ENCODE data around the gene PSG7.
"Not testable (repeated sequence)": the region's sequence is repeated elsewhere in the genome, so short reads cannot be mapped to it uniquely, and the experiment has no call there.

PSG7 gene

DNA sequence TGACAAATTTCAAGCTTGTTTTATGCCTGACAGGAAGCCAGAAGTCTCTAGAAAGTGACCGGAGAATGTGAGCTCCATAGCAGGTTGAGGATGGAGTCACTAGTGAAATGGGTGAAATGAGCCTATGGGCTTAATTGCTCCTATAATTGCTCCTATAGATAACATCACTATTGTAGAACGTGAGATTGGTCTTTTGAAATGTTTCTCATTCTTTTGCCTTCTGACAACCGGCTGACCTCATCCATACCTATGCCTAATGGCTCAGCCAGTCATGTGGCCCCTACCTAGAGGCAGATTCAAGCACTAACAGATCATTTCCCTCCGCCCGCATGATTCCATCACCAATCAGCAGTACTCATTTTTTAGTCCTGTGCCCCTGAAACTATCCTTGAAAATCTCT lies 23.5 kb downstream of the PSG7 start:
- not testable (repeated sequence) for DNase-seq (ENCODE audit: low spot score)

GRCh38 chr19:42912941-42913340 lies 24.1 kb downstream of the PSG7 start:
- DNase-seq (ENCODE audit: low spot score), result not testable (repeated sequence)

DNA sequence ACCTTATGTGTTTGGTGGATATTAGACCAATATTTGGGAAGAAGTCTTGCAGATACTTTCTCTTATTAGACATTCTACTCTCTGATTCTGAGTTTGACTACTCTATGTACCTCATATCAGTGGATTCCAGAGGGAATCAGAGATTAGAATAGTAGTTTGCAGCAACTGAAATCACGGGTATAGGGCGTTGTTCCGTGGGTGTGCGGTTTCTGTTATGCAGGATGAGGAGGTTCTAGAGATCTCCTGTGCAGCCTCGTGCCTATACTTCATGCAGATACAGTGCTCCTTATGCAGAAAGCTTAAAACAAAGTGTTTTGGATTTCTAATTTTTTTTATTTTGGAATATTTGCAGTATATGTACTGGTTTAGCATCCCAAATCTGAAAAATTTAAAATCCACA lies 25.3 kb downstream of the PSG7 start:
- not testable (repeated sequence) for DNase-seq (ENCODE audit: low spot score)

DNA sequence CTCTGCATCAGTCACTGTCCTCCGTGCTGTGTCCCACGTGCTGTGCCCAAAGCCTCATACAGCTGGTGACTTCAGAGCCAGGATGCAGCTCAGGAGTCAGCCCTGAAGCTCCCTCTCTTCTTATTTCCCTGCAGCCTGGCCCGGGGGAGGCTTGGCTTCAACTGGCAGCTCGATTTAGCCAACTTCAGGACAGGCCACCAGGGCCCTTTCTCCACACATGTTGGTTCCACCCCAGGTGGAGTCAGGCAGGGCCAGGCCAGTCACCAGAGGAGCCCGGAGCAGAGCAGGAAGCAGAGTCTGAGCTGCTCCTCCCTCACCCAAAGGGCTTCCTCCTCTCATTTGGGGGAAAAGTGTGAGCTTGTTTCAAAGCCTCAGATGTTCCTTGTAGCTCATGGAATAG lies 30.8 kb downstream of the PSG7 start:
- DNase-seq (ENCODE audit: low spot score), result not testable (repeated sequence)

- not testable (repeated sequence) for DNase-seq (ENCODE audit: low spot score)
These were observed 36.4 kb downstream of the PSG7 start for GRCh38 chr19:42900561-42900960.

GRCh38 chr19:42899674-42900073 lies 37.3 kb downstream of the PSG7 start:
- DNase-seq (ENCODE audit: low spot score), result not testable (repeated sequence)

- not testable (repeated sequence) for DNase-seq (ENCODE audit: low spot score)
These were observed 37.9 kb downstream of the PSG7 start for GRCh38 chr19:42899110-42899509.

GRCh38 chr19:42898656-42899055 lies 38.4 kb downstream of the PSG7 start:
- not testable (repeated sequence) for DNase-seq (ENCODE audit: low spot score)

DNA sequence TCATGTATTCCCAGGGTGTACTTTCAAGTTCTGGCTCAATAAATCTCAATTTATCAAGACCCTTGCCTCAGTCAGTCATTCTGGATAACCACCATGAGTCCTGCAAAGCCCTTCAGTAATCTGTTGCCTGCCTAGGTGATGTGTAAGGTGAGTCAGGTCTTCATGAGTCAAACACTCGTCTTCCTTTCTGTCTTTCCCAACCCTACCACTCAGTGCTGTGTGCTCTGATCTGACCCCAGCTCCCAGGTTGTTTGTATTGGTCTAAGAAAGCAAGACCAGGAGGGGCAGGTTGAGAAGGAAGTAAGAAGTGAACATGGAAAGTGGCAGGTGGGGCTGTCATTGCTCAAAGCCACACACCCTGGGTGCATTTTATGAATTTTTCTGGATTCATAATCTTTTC lies 39.3 kb downstream of the PSG7 start:
- not testable (repeated sequence) for DNase-seq (ENCODE audit: low spot score)

DNA sequence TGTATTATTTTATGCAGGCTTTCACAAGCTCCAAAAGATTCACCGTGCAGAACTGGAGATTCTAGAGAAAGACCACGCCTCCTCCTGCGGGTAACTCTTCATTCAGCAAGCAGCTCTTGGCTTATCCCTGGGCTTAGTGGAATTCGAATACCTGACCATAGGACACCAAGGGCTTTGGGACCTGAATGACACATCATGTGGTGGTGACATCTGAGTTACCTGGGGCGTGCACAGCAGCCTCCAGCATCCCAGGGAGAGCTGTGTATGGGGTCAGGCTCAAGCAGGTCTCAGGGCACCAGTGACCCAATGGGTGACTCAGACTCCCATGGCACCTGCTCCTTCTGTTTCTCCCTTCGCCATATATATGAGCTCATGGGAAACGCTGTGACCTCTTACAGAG lies 46.6 kb downstream of the PSG7 start:
- DNase-seq (ENCODE audit: low spot score), result not testable (repeated sequence)

GRCh38 chr19:42887876-42888445 lies 49.0 kb downstream of the PSG7 start:
- DNase-seq (ENCODE audit: low spot score), result not testable (repeated sequence)

GRCh38 chr19:42882730-42883129 lies 54.3 kb downstream of the PSG7 start:
- not testable (repeated sequence) for DNase-seq (ENCODE audit: low spot score)

GRCh38 chr19:42882010-42882409 lies 55.0 kb downstream of the PSG7 start:
- DNase-seq (ENCODE audit: low spot score), result not testable (repeated sequence)

- not testable (repeated sequence) for DNase-seq (ENCODE audit: low spot score)
These were observed 55.7 kb downstream of the PSG7 start for GRCh38 chr19:42881279-42881678.

DNA sequence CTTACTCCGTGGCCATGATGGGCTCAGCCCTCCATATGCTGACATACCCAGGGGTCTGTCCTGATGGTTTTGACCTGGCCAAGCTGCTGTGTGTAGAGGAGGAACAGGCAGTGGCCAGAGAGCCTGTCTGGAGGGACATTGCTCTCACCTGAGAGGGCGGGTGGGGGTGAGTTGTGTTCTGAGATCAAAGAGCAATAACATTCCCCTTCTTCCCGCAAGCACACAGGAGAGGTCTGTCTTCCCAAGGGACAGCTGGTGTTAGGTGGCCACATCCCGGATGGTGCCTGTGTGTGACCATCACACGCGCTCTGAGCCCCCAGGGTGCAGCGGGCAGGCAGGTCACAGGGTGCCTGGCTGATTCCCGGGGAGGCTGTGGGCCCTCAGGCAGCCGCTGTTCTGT lies 56.4 kb downstream of the PSG7 start:
- not testable (repeated sequence) for DNase-seq (ENCODE audit: low spot score)

GRCh38 chr19:42879613-42880012 lies 57.4 kb downstream of the PSG7 start, which contains the start of gene PSG1:
Gene PSG1, minus strand, starts transcription at chr19:42879713. Its CDS starts 132 bp downstream, at chr19:42879581.
- no peak for DNase-seq (ENCODE audit: low spot score)

DNA sequence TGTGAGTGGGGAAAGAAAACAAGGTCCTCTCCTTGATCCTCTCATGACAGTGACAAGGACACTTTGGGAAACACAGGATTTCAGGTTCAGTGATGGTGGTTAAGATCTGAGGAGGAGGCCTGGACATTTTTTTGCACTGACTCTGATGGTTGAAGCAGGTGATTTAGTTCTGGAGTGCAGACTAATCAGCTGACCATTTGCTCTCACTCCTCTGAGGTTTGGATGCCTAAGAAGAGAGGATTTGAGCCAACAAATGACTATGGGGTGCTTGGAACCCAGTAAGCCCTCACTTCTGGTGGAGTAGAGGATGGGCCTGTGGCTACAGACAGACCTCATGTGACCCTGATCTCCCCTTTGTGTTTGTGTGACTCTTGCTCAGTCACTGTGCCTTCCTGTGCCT lies 60.4 kb downstream of the PSG7 start:
- not testable (repeated sequence) for DNase-seq (ENCODE audit: low spot score)

GRCh38 chr19:42875881-42876280 lies 61.1 kb downstream of the PSG7 start:
- not testable (repeated sequence) for DNase-seq (ENCODE audit: low spot score)

DNA sequence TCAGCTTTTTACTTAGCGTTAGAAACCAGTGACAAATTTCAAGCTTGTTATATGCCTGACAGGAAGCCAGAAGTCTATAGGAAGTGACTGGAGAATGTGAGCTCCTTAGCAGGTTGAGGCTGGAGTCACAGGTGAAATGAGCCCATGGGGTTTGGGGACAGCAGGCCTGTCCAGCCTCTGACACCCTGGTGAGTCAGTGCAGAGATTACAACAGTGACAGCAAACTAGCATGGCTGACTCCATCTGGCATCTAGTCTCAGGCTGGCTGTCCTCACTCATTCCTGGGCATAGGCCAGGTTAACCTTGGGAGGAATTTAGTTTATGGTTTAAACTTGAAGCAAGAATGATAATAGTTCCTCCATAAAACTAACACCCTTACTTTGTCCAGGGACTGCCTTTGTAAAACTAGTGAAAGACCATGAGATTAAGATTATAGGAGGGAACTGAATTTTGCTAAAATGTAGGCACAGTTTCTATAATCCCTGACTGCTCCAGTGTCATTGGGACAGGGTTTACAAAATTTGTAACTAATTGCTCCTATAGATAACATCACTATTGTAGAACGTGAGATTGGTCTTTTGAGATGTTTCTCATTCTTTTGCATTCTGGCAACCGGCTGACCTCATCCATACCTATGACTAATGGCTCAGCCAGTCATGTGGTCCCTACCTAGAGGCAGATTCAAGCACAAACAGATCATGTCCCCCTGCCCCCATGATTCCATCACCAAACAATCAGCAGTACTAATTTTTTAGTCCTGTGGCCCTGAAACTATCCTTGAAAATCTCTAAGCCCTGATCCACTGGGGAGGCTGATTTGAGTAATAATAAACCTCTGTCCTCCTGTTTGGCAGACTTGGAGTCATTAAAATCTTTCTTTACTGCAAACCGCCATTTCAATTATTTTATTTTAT lies 61.9 kb downstream of the PSG7 start:
- DNase-seq (ENCODE audit: low spot score), result not testable (repeated sequence)

- DNase-seq (ENCODE audit: low spot score), result not testable (repeated sequence)
These were observed 62.9 kb downstream of the PSG7 start for GRCh38 chr19:42874136-42874535.

Data from putamen (tissue), 1 donor.